Fibroblast of pulmonary artery (primary cell): ENCODE results near the gene GPAT2.
"Not testable (repeated sequence)": the region's sequence is repeated elsewhere in the genome, so short reads cannot be mapped to it uniquely, and the experiment has no call there.

ENCODE experiments used
- DNase-seq: peaks from one replicate; pipeline ENCODE4 v3.0.0-alpha.2; 2010; ENCODE audit warnings: low read depth
- H3K4me3 ChIP-seq: replicated peaks from 2 replicates; pipeline ENCODE4 v1.5.1; 2011; ENCODE audit warnings: low read depth, mild to moderate bottlenecking, control low read depth, low read length, moderate library complexity
- TF ChIP-seq, protein P1 (sequence below): IDR thresholded peaks from 2 replicates; pipeline ENCODE4 v1.5.1; 2011; ENCODE audit warnings: mild to moderate bottlenecking, control low read depth, low read length, inconsistent platforms; ENCODE audit errors: missing control alignments

The GPAT2 gene

DNA sequence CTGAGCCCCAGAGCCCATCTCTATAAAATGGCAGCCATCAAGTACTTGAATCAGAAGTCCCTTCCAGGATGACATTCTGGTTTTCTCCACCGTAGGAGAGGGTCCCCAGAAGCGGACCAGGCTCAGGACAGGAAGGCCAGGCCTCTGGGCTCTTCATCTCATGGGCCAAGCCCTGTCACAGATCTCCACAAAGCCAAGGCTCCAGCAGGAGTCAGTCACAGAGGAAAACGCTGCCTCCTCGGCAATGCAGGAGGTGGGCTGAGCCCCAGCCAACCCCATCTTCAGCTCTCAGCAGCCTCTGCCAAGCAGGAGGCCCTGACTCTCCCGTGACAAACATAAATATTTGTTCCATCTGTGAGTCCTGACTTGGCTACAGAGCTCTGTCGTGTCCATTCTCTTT, 39.4 kb upstream of the GPAT2 start:
- TF ChIP-seq, protein P1, sequence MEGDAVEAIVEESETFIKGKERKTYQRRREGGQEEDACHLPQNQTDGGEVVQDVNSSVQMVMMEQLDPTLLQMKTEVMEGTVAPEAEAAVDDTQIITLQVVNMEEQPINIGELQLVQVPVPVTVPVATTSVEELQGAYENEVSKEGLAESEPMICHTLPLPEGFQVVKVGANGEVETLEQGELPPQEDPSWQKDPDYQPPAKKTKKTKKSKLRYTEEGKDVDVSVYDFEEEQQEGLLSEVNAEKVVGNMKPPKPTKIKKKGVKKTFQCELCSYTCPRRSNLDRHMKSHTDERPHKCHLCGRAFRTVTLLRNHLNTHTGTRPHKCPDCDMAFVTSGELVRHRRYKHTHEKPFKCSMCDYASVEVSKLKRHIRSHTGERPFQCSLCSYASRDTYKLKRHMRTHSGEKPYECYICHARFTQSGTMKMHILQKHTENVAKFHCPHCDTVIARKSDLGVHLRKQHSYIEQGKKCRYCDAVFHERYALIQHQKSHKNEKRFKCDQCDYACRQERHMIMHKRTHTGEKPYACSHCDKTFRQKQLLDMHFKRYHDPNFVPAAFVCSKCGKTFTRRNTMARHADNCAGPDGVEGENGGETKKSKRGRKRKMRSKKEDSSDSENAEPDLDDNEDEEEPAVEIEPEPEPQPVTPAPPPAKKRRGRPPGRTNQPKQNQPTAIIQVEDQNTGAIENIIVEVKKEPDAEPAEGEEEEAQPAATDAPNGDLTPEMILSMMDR, result no peak
- H3K4me3 ChIP-seq, result no peak overlapping the region
- DNase-seq, result no peak

DNA sequence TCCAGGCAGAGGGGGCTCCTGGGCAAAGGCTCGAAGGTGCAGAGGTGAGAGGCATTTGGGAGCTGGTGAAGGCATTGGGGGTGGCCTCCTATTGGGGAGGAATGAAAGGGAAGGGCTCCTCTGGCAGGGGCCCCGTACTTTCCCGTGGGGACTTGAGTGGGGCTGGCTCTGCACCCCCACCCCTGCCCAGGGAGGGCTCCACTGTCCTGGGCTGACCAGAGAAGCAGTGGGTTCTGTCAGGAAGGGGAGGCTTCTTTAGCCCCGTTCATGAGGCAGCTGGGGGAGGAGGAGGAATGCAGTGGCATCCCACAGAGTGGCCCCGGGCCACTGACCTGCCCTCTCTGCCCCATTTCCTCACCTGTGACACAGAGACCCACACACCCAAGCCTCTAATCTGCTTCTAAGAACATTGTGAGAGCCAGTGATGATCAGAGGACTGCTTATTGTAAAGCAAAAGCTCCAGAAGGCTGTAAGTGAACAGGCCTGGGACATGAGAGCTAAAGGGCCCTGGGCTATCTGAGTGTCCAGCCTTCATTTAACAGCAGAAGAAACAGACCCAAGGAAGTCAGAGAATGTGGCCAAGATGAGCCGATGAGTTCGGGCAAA, 38.6 kb upstream of the GPAT2 start:
- TF ChIP-seq, protein P1, result no peak
- no peak overlapping the region for H3K4me3 ChIP-seq
- DNase-seq, result no peak

DNA sequence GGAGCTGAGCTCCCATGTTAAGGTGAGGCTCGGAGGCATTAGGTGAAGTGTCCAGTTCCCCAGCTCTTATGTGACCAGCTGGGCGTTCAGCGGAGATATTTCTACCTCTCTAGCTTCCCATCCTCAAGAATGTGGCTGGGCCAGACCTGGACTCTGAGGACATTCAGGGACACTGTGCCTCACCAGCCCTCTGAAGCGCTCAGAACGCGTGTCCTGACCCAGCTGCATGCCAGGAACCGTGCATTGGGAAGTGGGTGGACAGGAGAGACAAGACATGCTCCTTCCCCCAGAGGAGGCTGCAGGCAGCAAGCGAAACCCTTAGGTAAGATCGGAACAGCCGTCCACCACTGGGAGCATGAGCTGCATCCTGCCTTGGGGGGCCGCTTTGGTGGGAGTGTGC, 38.0 kb upstream of the GPAT2 start:
- DNase-seq, result no peak
- no peak overlapping the region for H3K4me3 ChIP-seq
- TF ChIP-seq, protein P1, result no peak

DNA sequence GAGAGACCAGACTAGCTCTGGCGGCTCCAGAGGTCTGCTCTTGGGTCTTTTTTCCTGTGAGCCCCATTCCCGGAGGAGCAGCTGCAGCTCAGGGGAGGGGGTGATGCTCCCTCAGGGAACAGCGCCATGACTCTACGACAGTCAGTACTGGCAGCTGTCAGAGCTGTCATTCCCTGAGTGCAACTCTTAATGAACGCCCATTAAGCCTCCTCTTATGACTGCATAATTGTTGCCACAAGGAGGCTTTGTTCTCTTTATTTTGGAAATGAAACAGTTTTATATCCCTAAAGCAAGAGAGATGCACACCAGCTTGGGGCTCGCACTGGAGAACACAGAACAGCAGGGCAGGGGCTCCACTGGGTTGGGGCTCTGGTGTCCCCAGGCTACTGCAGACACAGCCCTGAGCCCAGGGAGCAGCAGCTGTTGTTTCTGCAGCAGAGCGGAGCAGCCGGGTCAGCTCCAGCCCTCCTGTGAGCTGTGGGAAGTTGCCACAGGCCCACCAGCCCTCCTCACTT, 37.3 kb upstream of the GPAT2 start:
- H3K4me3 ChIP-seq, DNase-seq: not testable (repeated sequence)

DNA sequence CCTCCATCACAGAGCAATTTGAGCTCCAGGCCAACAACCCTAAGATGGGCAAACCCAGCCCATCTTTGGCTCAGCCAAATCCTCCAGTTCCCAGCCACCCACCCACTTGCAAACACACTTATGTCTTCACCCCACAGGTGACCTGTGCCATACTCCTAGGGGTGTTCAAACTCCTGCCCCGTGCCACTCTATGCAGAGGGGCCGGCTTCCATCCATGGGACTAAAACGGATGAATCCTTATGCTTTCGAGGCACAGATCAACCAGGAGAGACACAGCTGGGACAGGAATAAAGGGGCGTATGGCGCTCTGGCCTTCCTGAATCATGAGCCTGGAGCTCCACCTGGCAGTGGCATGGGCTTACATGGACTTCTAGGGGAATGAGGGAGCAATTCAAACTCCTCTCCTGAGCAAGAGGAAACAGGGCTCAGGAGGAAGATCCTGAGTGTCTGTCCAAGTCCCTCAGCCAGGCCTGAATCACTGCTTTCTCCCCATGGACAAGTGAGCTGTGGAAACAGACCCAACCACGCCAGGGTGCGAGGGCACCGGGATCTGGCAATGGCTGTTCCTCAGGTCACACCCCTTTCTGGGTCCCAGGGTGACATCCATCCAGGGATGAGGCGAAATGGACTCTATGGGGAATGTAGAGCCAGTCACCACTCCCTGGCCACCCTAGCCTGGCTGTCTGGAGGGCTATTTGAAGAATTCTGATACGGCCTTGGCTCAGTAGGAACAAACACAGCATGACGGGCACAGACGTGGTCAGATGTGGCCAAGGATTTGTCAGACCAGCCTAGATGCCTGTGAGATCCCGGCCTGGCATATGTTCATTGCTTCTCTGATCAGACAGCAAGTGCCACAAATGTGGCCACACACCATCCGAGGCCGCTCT, 36.6 kb upstream of the GPAT2 start:
- not testable (repeated sequence) for DNase-seq

DNA sequence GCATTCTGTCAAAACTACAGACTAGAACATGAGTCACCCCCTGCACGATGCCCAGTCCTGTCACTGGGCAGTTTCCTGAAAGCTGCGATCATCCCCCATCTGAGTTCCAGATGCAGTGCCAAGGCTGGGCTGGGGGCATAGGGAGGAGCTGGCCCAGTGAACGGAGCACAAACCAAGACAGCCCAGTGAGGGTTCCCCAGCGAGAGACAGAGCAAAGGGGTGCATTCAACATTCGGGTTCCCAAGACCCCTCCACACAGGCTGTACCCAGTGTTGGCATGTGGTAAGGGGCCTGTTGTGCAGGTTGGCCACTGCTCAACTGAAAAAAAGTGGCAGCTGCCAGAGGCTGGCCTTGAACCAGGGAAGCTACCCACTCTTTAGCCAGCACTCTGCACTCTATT, 35.6 kb upstream of the GPAT2 start:
- DNase-seq, H3K4me3 ChIP-seq: not testable (repeated sequence)

More for the DNA sequence above, 36.6 kb upstream of the GPAT2 start:
- not testable (repeated sequence) for H3K4me3 ChIP-seq

DNA sequence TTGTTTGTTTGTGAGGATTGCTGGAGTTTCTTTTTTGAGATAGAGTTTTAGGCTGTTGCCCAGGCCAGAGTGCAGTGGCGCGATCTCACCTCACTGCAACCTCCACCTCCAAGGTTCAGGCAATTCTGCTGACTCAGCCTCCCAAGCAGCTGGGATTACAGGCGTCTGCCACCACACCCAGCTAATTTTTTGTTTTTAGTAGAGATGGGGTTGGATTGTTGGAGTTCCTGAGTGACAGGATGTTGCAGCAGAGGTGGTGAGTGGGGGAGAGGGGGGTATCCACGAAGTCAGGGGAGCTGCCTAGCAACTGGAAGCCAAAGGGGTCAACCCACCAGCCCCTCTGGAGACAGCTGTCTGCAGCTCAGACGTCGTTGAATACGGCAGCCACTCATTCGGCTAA, 35.2 kb upstream of the GPAT2 start:
- DNase-seq, H3K4me3 ChIP-seq: not testable (repeated sequence)

DNA sequence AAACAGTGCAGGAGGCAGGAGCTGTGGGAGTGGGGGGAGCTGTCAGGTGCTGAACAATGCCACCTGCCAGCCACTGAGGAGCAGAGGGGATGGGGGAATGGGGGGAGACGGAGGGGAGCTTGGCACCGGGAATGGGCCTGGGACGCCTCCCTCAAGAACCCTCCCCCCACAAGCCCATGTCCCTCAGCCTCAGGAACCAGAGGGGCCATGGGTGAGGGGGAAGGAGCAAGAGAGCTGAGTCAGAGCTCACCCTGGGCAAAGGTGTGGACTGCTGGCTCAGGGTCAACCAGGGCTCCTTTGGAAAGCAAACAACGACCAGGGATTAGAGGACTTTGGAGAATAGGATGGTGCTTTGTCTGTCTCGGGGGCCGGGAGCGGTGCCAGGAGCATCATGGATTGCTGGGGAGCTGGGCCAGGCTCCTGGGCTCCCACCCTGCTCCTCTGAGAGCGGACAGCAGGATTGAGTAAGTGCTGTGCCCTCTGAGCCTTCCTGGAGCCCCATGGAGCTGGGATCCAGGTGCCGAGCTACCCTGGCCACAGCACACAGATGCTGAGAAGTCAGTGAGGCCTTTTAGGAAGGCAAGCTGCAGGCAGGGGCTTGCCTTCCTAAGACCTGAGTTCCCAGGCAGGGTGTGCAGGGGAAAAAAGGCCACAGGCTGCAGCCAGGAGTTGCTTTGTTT, 33.3 kb upstream of the GPAT2 start:
- H3K4me3 ChIP-seq, DNase-seq: not testable (repeated sequence)

DNA sequence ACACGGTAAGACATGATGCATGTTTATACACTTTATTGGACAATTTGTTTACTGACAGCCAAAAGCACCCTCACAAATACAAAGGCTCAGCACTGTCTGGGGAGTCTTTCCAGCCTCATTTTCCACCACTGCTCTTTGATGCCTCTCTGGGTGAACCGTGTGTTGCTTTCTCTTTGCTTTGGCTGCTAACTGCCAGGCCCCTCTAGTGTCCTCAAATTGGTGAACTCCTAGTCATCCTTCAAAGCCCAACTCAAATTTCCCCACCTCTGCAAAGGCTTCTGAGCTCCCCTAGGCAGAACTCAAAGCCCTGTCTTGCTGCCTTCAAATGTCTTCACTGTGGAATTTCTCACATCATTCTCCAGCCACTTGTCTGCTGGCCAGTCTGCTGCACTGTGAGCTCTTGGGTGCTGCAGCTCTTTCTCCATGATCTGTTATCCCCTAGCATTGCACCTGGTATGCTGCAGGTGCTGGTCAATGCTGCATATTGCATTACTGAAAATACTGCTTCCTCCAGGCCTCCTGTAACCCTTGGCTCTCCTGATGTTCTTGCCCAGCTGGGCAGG, 32.5 kb upstream of the GPAT2 start:
- not testable (repeated sequence) for H3K4me3 ChIP-seq

DNA sequence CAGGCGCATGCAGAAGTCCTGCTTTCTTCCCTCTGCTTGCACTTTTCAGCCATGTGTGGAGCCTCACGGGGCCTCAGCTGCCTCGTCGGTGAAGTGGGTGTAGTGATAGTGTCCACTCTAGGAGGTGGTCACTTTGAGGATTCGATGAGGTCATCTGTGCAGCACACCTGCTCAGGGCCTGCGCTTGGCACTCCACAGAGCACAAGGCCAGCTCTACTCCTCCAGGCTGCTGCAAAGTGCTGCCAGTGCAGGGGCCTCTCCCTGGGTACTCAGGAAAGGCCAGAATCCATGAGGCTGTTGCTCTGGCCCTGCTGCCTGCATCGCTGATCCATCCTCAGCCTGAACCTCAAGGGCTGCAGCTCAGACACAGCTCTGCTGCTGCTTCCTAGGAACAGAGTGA, 31.8 kb upstream of the GPAT2 start:
- DNase-seq, H3K4me3 ChIP-seq: not testable (repeated sequence)

More for the DNA sequence above, 32.5 kb upstream of the GPAT2 start:
- not testable (repeated sequence) for DNase-seq

DNA sequence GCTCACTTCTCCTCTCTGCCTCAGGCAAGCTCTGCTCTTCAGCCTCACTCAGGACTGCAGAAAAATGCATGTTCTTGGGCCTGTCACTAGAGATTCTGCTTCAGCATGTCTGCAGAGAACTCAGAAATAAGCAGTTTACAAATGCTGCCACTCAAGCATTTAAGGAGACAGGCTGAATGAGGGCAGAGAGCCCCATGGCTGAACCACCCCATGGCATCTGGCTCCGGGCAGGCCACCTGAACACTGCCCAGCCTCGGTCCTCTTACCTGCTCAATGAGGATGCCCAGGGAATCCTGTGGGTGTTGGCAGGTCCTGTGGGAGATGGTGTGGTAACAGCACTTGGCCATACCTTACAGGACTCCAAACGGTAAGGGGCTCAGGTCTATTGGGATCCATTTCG, 31.2 kb upstream of the GPAT2 start:
- not testable (repeated sequence) for H3K4me3 ChIP-seq, DNase-seq
